ENCODE results near the gene ZNF883. TPM values are rescaled to one million over a fixed set of nuclear protein-coding genes. Genes with fewer than 3 reads are reported as not detected.

ZNF883 gene
- total and polyA plus RNA-seq, 2 of the 8 experiments (the other 6 are each of a cell fraction or from before 2014, with no cell fraction given) = 6.1 to 20.2 TPM

DNA sequence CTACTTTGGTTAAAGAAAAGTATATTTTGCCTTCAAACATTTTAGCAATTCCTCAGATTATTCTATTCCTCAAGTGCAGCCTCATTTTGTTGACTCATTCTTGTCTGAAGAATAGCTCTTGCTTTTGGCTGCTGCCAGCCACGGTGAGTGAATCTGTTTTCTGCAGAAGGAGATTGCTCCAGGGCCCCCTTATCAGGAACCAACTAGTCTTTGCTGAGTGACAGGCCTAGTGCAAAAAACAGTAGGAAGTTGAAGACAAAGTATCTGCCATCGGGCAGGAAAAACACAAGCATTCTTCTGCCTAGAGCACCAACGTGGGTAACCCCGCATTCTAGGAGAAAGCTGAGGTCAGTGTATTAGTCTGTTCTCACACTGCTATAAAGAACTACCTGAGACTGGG, 42.3 kb downstream of the ZNF883 start:
- 79% methylated on average over 4 of the region's 4 CpGs; no CpG with 5 or more reads in 1 of the 2 experiments for WGBS, 2 experiments (ENCODE audit: extremely low coverage in 1 of 2, insufficient coverage in 1 of 2, insufficient read length in 1 of 2, insufficient replicate concordance in 2 of 2, low coverage in 1 of 2, low lambda C conversion rate in 2 of 2, missing lambda C conversion rate in 1 of 2)
- no peak overlapping the region for H3K23ac ChIP-seq (ENCODE audit: insufficient read length)
- H2BK120ac ChIP-seq (replicated peaks; ENCODE audit: low read depth, low read length) = no peak overlapping the region
- no peak overlapping the region for H4K5ac ChIP-seq (ENCODE audit: insufficient read length, low read depth, low read length)
- FAIRE-seq (no peak), DNase-seq (ENCODE audit: low read depth in 1 of 2, low spot score in 2 of 2) (no peak)
- no peak overlapping the region for H3K56ac ChIP-seq (replicated peaks; ENCODE audit: insufficient read length, low read depth, low read length)
- H3K18ac ChIP-seq (ENCODE audit: extremely low read depth, low read length) = no peak overlapping the region
- H3K23me2 ChIP-seq (ENCODE audit: low read depth, low read length) = no peaks in the 10 kb centered on the region; the same call in 1 of the 2 replicates
- no peak overlapping the region for H4K8ac ChIP-seq (ENCODE audit: extremely low read depth, insufficient read depth, low read length)
- H2BK12ac ChIP-seq (ENCODE audit: low read depth, low read length) = no peak overlapping the region
- H3K4me3 ChIP-seq (ENCODE audit: extremely low read depth in 1 of 4, insufficient read depth in 2 of 4, low read depth in 3 of 4, low read length in 4 of 4) = no peak overlapping the region
- 0 out of 4 replicates have a peak, but pooled peaks cover 0 to 4% of the 10 kb centered on the region in 2 experiments for H3K9me3 ChIP-seq (ENCODE audit: insufficient read depth in 2 of 2, low read depth in 1 of 2, low read length in 1 of 2)
- H2AK5ac ChIP-seq (ENCODE audit: low read depth, low read length) = no peak overlapping the region
- no peak overlapping the region for H4K91ac ChIP-seq (replicated peaks; ENCODE audit: insufficient read length, low read length)
- no peak overlapping the region for H3K14ac ChIP-seq (ENCODE audit: insufficient read length)
- no peak overlapping the region for H3K27ac ChIP-seq (ENCODE audit: low read depth, low read length)
- ChIA-PET CTCF (ENCODE audit: partially characterized antibody) (interaction anchor here (1.2 to 6.0 kb wide), 7 partner anchors 10 to 143 kb away, joined by 3 to 55 read pairs (median 14); no protein-coding TSS in a partner anchor), POLR2A (ENCODE audit: partially characterized antibody) (interaction anchor here (0.6 kb wide), 1 partner anchor 12 kb away, joined by 3 read pairs; no protein-coding TSS in a partner anchor)
- H3K4me2 ChIP-seq (ENCODE audit: insufficient read depth in 1 of 2, low read depth in 2 of 2, low read length in 2 of 2) = no peak overlapping the region
- H3K79me1 ChIP-seq (ENCODE audit: low read depth, low read length) = no peaks in the 10 kb centered on the region
- H2AFZ ChIP-seq (ENCODE audit: low read length) = no peak overlapping the region
- no peaks in the 10 kb centered on the region for H3K79me2 ChIP-seq (ENCODE audit: control insufficient read depth in 1 of 2, insufficient read depth in 2 of 2, low read length in 2 of 2)
- no peak overlapping the region for H2BK5ac ChIP-seq (ENCODE audit: low read depth, low read length)
- H2BK15ac ChIP-seq (ENCODE audit: low read length) = no peak overlapping the region
- H3K4ac ChIP-seq (replicated peaks; ENCODE audit: insufficient read length, low read depth, low read length) = no peak overlapping the region
- no peaks in the 10 kb centered on the region for H4K20me1 ChIP-seq (replicated peaks in 1 of 2; ENCODE audit: control insufficient read depth in 1 of 2, insufficient read depth in 2 of 2, low read length in 2 of 2)
- H3K4me1 ChIP-seq (replicated peaks in 1 of 4; ENCODE audit: control insufficient read depth in 3 of 4, insufficient read depth in 4 of 4, low read length in 3 of 4) = no peaks in the 10 kb centered on the region
- no peaks in the 10 kb centered on the region for H3K36me3 ChIP-seq (ENCODE audit: control insufficient read depth in 2 of 4, insufficient read depth in 4 of 4, low read length in 3 of 4)
- peaks cover 0 to 5% (median 0%) of the 10 kb centered on the region in 4 experiments; a peak in 3 of 7 replicates for H3K27me3 ChIP-seq (replicated peaks in 1 of 4; ENCODE audit: control insufficient read depth in 3 of 4, extremely low read depth in 1 of 4, insufficient read depth in 3 of 4, low read length in 3 of 4)
- no peak overlapping the region for H2BK20ac ChIP-seq (ENCODE audit: low read length)
- H3K9ac ChIP-seq (replicated peaks in 1 of 4; ENCODE audit: extremely low read depth in 1 of 4, low read depth in 3 of 4, low read length in 3 of 4) = no peak overlapping the region
- TF ChIP-seq YY1 (IDR thresholded peaks at IDR 0.05; ENCODE audit: low read depth, low read length) (no peak), CBX8 (IDR thresholded peaks at IDR 0.05; ENCODE audit: borderline replicate concordance, low read depth, low read length) (no peak), KDM1A (IDR thresholded peaks at IDR 0.05; ENCODE audit: borderline replicate concordance, low read length) (no peak), BCL11A (IDR thresholded peaks at IDR 0.05; ENCODE audit: low read depth in 2 of 2, low read length in 2 of 2) (no peak), POU5F1 (IDR thresholded peaks at IDR 0.05; ENCODE audit: low read depth, low read length) (no peak), RNF2 (IDR thresholded peaks at IDR 0.05; ENCODE audit: borderline replicate concordance, low read depth, low read length, missing control alignments, poor library complexity, severe bottlenecking) (no peak), SIN3A (conservative IDR thresholded peaks at IDR 0.05 in 1 of 2, IDR thresholded peaks at IDR 0.05 in 1 of 2; ENCODE audit: low read depth in 1 of 2, low read length in 2 of 2) (no peak), ASH2L (IDR thresholded peaks at IDR 0.05; ENCODE audit: low read length) (no peak), GABPA (IDR thresholded peaks at IDR 0.05; ENCODE audit: borderline replicate concordance, insufficient read depth, low read length) (no peak), TAF7 (optimal IDR thresholded peaks at IDR 0.05; ENCODE audit: borderline replicate concordance, low read depth, low read length) (no peak), CREB1 (IDR thresholded peaks at IDR 0.05) (no peak)
- TF ChIP-seq, protein P1, sequence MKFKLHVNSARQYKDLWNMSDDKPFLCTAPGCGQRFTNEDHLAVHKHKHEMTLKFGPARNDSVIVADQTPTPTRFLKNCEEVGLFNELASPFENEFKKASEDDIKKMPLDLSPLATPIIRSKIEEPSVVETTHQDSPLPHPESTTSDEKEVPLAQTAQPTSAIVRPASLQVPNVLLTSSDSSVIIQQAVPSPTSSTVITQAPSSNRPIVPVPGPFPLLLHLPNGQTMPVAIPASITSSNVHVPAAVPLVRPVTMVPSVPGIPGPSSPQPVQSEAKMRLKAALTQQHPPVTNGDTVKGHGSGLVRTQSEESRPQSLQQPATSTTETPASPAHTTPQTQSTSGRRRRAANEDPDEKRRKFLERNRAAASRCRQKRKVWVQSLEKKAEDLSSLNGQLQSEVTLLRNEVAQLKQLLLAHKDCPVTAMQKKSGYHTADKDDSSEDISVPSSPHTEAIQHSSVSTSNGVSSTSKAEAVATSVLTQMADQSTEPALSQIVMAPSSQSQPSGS (IDR thresholded peaks at IDR 0.05; ENCODE audit: low read length) = no peak
